AG09309 (cell line): ENCODE results near the gene DMBT1.

Experiments used
- DNase-seq: peaks from one replicate; pipeline ENCODE4 v3.0.0-alpha.2; 2010; ENCODE audit warnings: low read depth
- H3K4me3 ChIP-seq: 2 replicates; pipeline ENCODE4 v1.5.1; 2011; ENCODE audit warnings: mild to moderate bottlenecking, low read depth, low read length, moderate library complexity; ENCODE audit not compliant: control insufficient read depth
- TF ChIP-seq, protein P1 (sequence below): IDR thresholded peaks from 2 replicates; pipeline ENCODE4 v1.5.1; 2011; ENCODE audit warnings: mild to moderate bottlenecking, low read depth, low read length, inconsistent platforms; ENCODE audit not compliant: insufficient read depth, control insufficient read depth; ENCODE audit errors: missing control alignments

Gene DMBT1

DNA sequence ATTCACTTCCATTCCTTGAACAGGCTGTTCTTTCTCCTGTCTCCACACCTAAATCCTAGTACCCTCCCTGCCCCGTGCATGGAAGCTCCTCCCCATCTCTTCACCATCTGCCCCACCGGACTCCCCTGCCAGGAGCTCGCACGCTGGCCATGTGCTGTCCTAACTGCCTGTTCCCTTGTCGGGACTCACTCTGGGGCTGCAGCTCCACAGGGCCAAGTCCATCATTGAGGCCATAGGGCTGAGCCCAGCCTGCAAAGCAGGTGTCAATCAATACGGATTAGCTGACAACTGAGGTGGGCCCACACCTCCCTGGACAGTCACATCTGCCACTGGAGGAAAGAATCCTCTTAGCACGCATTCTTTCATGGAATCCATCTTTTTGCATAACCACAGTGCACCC is 41.4 kb upstream of the DMBT1 start:
- TF ChIP-seq, protein P1, sequence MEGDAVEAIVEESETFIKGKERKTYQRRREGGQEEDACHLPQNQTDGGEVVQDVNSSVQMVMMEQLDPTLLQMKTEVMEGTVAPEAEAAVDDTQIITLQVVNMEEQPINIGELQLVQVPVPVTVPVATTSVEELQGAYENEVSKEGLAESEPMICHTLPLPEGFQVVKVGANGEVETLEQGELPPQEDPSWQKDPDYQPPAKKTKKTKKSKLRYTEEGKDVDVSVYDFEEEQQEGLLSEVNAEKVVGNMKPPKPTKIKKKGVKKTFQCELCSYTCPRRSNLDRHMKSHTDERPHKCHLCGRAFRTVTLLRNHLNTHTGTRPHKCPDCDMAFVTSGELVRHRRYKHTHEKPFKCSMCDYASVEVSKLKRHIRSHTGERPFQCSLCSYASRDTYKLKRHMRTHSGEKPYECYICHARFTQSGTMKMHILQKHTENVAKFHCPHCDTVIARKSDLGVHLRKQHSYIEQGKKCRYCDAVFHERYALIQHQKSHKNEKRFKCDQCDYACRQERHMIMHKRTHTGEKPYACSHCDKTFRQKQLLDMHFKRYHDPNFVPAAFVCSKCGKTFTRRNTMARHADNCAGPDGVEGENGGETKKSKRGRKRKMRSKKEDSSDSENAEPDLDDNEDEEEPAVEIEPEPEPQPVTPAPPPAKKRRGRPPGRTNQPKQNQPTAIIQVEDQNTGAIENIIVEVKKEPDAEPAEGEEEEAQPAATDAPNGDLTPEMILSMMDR, result no peak
- H3K4me3 ChIP-seq, result no peak overlapping the region
- no peak for DNase-seq

DNA sequence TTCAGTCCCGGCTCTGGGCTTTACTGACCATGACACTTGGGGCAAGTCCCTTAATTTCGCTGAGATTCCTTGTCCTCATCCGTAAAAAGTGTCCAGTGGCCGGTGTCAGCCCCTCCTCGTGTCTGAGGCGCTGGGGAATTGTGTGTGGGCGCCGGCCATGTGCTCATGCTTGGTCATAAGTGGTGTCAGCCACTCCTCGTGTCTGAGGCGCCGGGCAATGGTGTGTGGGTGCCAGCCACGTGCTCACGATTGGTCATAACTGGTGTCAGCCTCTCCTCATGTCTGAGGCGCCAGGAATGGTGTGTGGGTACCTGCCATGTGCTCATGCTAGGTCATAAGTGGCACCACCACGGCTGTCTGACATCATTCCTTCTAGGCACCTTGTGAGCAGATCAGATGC is 40.7 kb upstream of the DMBT1 start:
- DNase-seq, result no peak
- TF ChIP-seq, protein P1, result no peak
- H3K4me3 ChIP-seq, result no peak overlapping the region

- TF ChIP-seq, protein P1, result no peak
- DNase-seq, result no peak
- H3K4me3 ChIP-seq, result no peak overlapping the region
Observed at GRCh38 chr10:122521011-122521410, 39.5 kb upstream of the DMBT1 start.

- DNase-seq, result no peak
- TF ChIP-seq, protein P1, result no peak
- H3K4me3 ChIP-seq, result no peak overlapping the region
Observed at GRCh38 chr10:122524811-122525210, 35.7 kb upstream of the DMBT1 start.

GRCh38 chr10:122525788-122526187 is 34.8 kb upstream of the DMBT1 start:
- no peak for DNase-seq
- no peak overlapping the region for H3K4me3 ChIP-seq
- TF ChIP-seq, protein P1, result peak; percentile 5

GRCh38 chr10:122526892-122527291 is 33.7 kb upstream of the DMBT1 start:
- TF ChIP-seq, protein P1, result no peak
- DNase-seq, result no peak
- no peak overlapping the region for H3K4me3 ChIP-seq

DNA sequence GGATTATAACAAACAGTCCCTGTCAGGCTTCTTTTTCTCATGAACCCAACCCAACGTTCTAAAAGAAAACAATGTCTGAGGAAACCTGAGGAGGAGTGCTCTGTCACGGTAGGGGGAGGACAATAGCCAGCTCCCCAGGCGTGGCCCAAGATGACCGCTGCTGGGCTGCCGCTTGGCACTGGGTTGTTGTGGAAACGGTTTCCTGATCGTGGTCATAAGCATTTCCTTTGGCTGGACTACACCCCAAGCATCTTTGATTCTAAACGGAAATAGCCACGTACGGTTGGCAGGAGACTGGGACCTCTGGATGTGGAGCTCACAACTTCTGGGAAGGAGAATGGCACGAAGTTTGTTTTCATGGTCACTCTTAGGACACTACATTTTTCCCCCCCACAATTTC is 30.4 kb upstream of the DMBT1 start:
- no peak overlapping the region for H3K4me3 ChIP-seq
- TF ChIP-seq, protein P1, result no peak
- no peak for DNase-seq
